Neural progenitor cell (in vitro differentiated cells): ENCODE results near the gene LRRC61.
"Not testable (repeated sequence)": the region's sequence is repeated elsewhere in the genome, so short reads cannot be mapped to it uniquely, and the experiment has no call there.

Experiments used
- CTCF ChIP-seq: fragments of 200-600 bp; sonication (generic); IDR thresholded peaks from 2 replicates; pipeline ENCODE4 v1.5.1; 2017; ENCODE audit warnings: antibody characterized with exemption, mild to moderate bottlenecking
- EZH2 ChIP-seq: fragments of 200-600 bp; sonication (generic); IDR thresholded peaks from 2 replicates; pipeline ENCODE4 v1.6.1; 2017; ENCODE audit warnings: antibody characterized with exemption, mild to moderate bottlenecking, moderate library complexity

- TF ChIP-seq CTCF, EZH2: not testable (repeated sequence)
Observed at GRCh38 chr7:150283111-150283510, 40.0 kb upstream of the LRRC61 start.
